GM12892 (cell line): ENCODE results near the gene VAV3.

Source experiments
- DNase-seq: peaks from one replicate; pipeline ENCODE4 v3.0.0; 2011; ENCODE audit not compliant: insufficient read length
- FAIRE-seq: peaks from 2 replicates; lab custom pipeline; 2011; peaks lifted over from hg19 to GRCh38; lab: Jason Lieb, UNC
- POLR2A ChIP-seq: IDR thresholded peaks from 2 replicates; pipeline ENCODE4 v1.6.1; 2011; ENCODE audit warnings: low read depth, low read length, control low read depth
- POLR2AphosphoS5 ChIP-seq: IDR thresholded peaks from 2 replicates; pipeline ENCODE4 v1.6.1; 2011; ENCODE audit warnings: low read depth, low read length, control low read depth
- TAF1 ChIP-seq: IDR thresholded peaks from 2 replicates; pipeline ENCODE4 v1.6.1; 2011; ENCODE audit warnings: low read depth, mild to moderate bottlenecking, control low read depth, low read length, borderline replicate concordance

VAV3 gene

DNA sequence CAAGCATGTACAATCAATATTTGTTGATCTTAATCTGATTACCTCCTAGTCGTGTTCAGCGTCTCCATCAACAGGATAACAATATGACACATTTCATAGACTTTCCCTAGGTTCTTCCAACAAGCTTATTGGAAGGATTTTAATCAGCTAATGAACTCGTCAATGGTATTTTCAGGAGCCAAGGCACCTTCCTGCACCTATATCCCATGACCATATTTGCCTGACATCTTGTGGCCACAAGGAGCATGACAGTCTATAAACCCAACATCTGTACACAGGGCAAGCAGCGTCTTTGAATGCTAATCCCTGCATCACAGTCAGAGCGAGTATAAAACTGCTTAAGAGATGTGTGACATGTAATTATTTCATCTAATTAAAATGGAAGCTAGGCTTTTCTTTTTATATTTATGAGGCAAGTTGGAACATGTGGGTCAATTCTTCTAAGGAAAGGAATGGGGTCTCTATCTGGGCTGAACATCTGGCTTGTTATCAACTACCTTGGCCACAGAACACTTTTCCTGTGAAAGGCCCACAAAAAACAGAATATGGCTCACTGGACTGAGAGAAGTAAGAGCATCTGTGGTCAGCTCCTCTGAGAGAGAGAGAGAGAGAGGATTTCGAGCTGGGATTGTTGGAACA, 435.4 kb downstream of the VAV3 start:
- TF ChIP-seq POLR2AphosphoS5, result no peak
- no peak for TF ChIP-seq POLR2A
- no peak for TF ChIP-seq TAF1
- FAIRE-seq (peak; percentile 79), DNase-seq (peak; percentile 13)

DNA sequence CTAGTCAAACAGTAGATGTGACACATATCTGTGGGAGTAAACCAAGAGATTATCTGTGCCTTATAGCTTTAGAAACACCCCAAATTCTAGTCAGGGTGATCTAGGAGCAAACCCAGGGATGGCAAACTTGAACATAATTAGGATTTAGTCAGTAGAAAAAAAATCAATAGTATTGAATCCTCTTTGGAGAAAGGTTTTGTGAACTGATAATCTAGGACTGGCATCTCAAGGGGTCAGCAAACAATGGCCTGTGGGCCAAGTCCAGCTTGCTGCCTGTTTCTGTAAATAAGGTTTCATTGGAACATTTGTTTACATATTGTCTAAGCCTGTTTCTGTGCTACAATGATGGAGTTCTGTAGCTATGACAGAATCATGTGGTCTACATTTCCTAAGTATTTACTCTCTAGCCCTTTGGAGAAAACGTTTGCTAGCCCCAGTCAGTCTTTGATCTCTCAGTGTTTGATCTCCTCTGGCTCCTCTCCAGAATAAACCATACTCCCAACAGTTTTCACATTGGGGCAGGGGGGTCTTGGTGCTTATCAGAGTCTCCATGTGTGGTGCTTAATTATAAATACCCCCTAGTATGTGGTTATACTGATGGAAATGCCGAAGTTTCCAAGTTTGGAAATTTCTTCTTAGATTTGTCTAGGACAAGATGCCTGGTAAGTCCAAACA, 438.3 kb downstream of the VAV3 start:
- no peak for DNase-seq
- TF ChIP-seq POLR2A (no peak), POLR2AphosphoS5 (no peak), TAF1 (no peak)
- no peak for FAIRE-seq

DNA sequence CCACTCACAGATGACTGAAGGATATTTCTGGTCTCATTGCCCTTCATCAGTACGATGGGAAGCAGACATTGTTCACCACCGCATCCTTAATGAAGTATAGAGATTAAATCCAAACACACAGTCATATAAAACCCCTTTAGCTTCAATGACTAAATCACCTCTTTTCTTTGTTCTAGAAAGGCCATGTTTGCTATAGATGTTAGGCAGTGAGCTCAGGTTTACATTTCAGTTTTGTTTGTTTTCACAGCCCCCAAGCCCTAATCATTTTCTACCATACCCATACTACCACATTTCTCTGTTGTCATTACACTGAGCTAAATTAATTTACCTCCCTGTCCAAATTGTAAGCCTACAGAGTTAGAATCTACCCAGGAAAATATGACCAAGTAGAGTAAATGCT, 439.0 kb downstream of the VAV3 start:
- no peak for TF ChIP-seq POLR2AphosphoS5
- no peak for TF ChIP-seq POLR2A
- TF ChIP-seq TAF1, result no peak
- DNase-seq (no peak), FAIRE-seq (no peak)

DNA sequence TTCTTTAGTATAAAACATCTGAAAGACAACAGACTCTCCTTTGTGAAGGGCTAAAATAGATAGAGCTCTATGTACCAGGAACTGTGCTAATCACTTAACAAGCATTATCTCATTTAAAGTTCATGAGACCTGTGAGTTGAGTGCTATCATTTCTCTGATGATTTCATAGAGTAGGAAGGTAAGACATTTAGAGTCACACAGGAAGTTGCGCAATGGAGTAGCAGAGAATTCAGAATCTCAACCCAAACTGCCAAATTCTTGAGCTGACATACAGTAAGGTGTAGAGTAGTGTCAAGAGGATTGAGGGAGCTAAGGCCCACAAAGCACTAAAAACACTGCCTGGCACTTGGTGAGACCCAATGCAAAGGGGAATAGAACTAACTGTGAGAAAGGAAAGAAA, 439.8 kb downstream of the VAV3 start:
- no peak for DNase-seq
- no peak for FAIRE-seq
- TF ChIP-seq POLR2AphosphoS5 (no peak), TAF1 (no peak), POLR2A (no peak)

DNA sequence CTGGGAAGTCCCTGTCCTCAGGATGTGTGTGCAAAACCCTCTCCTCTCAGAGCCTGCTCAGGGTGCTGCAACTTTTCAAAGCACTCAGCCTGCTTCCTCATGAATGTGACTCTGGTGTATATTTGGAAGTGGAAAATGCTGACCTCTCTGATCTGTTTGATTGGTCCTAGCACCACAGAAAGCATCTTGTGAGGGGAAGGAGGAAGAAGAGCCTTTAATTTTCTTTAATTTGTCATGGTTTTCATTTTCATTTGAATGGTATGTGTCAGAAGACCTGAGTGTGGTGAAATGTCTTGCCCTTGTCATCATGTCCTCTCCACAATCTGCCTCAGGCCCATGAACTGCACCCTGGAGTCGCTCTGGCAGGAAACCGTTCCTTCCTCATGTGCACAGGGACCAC, 440.7 kb downstream of the VAV3 start:
- DNase-seq (no peak), FAIRE-seq (no peak)
- TF ChIP-seq POLR2AphosphoS5 (no peak), TAF1 (no peak), POLR2A (no peak)

DNA sequence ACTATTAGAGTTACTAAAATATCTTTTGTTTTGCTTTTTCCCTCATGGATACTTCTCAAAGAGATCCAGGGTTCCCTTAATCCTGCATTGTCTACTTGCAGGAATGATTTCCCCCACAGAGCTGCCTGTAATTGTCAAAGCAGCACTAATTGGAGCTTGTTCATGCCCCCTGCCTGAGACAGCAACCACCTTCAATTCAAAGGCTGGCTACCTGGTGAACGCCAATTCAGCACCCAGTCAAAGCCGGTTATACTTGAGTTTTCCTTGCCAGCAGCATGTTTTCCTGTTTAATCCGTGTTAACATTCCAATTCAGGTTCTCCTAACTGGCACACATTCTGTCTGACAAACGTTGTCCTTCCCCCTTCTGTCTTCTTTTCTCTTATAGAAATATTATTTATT, 441.2 kb downstream of the VAV3 start:
- DNase-seq, result no peak
- FAIRE-seq, result no peak
- TF ChIP-seq POLR2AphosphoS5, result no peak
- no peak for TF ChIP-seq POLR2A
- no peak for TF ChIP-seq TAF1

DNA sequence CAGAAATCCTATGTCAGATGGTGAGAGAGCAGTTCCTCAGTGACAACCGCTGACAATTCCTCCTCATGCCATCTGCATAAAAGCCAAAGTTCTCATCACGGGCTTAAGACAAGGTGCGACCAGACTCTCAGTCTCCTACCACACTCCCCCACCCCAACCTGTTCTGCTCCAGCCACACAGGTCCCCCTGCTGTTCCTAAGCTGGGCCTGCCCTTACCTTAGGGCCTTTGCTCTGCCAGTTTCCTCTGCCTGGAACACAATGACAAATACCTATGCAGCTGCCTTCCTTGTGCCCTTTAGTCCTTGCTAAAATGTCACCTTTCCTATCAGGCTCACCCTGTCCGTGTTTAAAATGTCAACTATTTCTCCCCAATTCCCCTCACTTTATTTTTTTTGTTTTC, 441.9 kb downstream of the VAV3 start:
- no peak for DNase-seq
- no peak for FAIRE-seq
- TF ChIP-seq POLR2AphosphoS5, result no peak
- no peak for TF ChIP-seq POLR2A
- TF ChIP-seq TAF1, result no peak
